HG02759 (cell line): ENCODE results near the gene NMNAT2.

Experiments
- ATAC-seq: cut with Tn5 transposase; IDR thresholded peaks from one replicate; pipeline ENCODE4 v1.9.1; 2021; ENCODE audit warnings: mild to moderate bottlenecking, moderate library complexity; ENCODE audit not compliant: unreplicated experiment

NMNAT2 gene

DNA sequence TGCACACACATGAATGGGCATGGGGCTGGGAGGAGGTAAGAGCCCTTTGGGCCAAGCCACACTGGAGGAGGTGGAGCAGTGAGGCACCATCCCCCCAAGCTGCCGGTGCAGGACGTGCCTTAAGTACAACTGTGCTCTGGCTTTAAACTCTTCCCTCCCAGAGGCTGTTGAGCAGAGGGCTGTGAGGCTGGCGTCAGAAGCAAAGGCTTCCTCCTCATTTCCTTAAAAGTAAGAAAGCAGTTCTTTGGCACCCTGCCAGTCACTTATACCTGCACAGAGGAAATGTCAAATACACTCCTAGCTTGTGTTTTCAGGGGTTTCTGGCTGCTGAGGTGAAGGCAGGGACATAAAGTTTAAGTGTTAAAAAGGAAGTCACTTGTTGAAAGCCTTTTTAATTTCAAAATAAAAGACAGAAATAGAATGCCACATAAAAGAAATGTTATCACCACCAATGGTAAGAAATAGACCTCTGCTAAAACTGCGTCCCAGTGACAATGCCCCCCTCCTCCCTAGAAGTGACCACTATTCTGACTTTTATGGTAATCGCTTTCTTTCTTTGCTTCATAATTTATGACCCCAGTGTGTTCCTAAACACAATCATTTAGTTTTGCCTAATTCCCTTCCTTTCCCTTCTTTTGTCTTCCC is 199.1 kb downstream of the NMNAT2 start:
- no peak for ATAC-seq

DNA sequence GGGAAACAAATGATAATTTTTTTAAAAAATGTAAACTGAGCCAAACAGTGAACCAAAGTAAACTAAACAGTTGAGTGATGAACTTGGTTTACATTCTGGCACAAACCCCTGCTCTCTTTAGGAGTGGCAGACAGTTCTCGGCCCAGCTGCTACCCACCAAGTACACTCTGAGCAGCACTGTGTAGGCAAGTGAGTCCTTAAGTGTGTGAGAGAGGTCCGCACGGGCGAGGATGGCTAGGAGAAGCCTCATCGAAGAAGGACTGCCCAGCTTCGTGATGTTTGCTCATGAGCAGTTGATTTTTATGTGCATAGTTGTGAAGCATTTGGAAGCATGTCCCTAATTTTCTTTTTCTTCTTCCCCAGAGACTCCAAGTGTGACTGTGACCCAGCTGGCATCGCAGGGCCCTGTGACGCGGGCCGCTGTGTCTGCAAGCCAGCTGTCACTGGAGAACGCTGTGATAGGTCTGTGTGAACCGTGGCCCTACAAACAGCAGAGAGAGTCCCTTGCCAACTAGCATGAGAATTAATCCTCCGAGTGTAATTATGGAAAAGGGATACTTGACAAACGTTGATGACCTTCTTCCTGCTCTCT is 200.1 kb downstream of the NMNAT2 start:
- no peak for ATAC-seq

DNA sequence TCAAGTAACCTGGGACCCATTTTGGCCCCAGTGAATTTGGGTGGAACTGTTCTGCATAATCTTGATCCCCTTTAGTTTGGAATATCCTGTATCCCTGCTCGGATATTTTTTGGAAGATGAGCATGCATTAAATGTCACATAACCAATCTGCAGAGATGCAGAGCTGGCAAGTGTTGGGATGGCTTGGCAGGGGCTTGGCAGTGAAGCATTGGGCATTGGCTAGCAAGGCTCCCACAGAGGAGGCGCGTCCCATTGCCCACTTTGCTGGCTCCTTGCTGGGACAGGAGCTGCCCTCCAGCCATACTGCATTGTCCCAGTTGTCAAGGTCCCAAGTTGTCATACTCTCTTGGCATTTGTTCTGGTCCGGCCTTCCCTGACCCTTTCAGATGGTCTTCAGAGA is 202.2 kb downstream of the NMNAT2 start:
- no peak for ATAC-seq

DNA sequence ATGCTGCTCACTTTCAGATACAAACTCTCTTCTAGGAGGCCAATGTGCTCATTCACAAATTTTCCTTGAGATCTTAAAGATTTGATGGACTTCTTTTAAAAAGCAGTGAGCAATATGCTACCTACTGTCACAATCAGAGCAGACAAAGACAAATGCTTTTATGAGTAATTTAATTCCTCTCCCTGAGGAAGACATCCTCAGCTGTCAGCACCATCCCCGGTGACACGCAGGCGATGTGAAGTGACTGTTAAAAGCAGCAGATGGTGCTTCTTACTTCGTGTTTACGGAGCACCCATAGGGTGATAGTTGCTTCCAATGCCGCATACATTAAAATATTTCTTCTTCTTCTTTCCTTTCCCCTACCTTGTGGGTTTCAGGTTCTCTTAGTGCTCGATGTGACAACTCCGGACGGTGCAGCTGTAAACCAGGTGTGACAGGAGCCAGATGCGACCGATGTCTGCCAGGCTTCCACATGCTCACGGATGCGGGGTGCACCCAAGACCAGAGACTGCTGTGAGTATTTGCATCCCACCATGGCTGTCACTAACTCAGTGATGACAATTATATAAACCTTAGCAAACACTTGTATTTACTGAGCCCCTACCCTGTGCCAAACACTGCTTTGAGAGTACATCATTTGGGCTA is 203.0 kb downstream of the NMNAT2 start:
- no peak for ATAC-seq

DNA sequence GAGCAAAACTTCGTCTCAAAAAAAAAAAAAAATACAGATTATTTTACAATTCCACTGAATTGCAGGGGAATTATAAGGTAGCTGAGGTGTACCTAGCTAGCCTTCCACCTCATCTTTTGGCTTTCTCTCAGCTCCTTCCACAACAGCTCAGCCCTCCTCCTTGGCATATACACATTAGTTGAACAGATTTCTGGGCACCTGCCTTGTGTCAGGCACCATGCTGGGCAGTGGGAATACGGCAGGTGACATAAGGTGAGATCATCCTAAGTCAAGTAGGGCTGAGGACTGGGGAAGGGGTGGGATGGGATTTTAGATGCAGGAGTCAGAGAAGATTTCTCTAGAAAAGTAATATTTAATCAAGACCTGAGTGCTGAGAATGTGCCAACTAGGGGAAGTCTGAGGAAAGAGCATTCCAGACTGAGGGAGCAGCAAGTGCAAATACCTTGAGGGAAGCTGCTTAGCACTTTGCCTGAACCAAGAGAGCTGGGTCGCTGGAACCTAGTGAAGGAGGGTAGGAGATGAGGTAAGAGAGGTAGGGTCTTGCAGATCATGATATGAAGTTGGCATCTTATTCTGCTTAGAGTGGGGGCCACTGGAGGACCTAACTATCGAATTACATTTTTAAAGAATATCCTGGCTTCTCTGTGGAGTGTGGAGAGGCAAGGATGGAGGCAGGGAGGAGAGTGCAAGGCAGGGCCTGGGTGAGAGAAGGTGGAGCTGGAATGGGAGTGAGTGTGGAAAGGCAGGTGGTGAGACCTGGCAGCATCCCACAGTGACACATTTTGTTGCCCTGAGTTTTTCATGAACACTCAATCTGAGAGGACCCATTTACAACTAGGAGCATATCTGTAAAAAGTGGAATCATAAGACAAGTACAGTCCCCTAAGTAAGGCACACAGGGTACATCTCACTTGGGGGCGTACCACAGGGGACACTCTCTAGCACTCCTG is 203.9 kb downstream of the NMNAT2 start:
- no peak for ATAC-seq

DNA sequence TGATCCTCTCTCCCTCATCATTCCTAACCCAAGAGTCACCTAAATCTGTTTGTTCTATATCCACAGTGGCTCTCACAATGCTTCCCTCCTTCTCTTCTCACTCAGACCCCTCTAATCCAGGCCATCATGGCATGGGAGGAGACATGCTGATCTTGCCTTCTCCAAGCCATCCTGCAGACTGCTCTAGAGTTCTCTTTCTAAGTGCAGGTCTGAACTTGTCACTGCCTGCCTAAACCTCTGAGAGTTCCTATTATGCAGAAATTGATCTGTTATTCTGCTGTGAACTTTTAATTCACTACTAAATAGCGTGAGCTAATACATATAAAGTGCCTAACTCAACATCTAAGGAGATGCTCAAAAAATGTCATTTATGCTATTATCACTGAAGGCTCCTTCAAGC is 205.3 kb downstream of the NMNAT2 start:
- ATAC-seq = no peak

DNA sequence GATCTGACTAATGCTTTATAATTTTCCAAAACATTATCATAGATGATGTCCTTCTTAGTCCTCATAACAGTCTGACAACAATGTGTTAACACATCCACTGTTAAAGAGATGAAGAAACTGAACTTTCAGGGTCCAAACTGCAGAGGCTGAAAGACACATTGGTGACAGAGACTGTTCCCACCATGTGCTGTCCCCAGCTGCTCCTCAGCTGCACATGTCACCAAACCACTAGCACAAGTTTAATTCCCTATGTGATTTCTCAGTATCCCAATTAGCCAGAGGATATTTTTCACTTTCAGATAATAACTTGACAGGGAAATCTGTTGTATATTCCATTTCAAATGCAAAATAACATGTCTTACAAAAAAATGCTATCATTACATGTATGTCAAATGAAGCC is 207.5 kb downstream of the NMNAT2 start:
- no peak for ATAC-seq

DNA sequence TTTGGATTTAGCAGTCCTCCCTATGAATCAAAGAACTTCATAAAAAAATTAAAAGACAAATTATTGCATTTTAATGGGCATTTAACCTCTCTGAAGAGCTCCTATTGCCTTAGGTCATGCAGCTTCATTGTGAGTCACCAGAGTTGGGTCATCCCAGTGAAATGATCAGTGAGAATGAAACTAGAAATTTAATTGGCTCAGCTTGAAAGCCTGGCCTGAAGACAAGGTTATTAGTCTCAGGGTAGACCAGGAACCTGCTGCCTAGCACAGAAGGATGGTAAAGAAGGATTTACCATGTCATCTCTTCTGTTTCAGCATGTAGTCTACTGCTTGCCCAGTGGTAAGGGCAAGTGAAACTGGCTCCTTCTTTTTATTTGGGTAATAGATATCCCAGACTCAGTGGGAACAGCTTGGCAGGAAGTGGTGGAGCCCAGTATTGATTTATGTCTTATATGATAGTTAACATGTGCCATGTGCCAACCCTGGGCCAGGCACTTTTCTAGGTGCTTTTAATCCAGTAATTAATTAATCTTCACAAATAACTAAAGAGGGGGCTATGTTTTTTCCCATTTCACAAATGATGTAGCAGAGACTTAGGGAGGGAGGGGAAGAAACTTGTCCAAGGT is 208.5 kb downstream of the NMNAT2 start:
- no peak for ATAC-seq

DNA sequence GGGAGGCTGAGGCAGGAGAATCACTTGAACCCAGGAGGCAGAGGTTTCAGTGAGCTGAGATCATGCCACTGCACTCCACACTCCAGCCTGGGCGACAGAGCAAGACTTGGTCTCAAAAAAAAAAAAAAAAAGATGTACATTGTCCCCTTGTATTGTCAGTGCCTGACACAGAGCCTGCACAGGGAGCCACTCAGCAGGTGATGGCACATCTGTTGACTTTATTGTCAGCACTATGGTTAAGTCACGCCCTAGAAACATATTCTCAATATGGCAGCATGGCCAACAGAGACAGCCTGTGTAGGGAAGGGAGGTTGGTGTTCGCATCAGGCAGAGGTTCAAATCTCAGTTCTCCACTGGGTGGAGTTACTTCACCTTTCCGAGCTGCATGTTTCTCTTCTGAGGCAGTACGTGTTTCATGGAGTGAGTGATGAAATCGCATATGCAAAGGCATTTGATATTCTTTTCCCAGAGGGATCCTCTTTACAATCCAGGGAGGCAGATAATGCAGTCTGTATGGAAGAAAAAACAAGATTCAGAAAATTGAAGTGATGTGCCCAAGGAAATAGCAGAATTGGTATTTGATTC is 211.6 kb downstream of the NMNAT2 start:
- ATAC-seq = no peak

DNA sequence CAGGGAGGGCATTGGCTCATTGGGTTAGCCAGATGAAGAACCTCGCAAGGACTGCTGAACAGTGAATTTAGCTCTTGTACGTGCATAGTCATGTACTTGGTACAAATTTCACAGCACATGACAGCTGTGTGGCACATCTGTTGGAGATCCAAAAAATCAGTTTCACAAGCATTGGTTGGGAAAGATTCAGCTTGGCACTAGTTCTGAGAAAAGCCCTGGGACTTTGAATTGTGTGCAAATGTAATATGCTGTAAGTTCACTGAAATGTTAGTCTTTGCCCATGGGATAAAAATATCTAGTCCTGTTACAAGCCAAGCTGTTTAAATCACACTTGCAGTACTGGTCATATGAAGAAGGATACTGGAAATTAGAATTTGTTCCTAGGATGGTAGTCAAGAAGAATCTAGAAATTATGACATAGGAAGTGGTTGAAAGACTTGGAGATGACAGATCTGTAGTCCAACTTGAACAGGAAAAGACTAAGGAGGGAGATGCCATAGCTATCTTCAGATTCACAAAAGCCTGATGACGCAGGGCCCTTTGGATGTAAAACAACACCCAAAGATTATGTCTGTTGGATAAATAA is 212.9 kb downstream of the NMNAT2 start:
- ATAC-seq = no peak

DNA sequence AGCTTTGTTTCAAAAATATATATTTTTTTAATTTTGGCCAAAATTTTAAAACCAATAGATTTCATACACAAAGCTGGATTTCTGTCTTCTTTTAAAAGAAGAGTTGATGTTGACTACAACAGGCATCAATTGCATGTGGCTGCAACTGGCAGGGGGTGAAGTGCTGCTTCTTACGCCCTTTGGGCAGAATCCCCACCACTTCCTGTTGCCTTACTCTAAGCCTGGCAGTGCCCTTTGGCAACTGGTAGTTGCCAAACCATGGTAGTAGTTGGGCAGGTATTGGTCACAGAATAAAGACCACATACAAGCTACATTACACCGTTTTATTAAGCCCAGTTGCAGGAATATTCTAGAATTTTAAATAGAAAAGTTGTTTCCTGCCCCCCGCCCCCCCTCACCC is 215.1 kb downstream of the NMNAT2 start:
- no peak for ATAC-seq

DNA sequence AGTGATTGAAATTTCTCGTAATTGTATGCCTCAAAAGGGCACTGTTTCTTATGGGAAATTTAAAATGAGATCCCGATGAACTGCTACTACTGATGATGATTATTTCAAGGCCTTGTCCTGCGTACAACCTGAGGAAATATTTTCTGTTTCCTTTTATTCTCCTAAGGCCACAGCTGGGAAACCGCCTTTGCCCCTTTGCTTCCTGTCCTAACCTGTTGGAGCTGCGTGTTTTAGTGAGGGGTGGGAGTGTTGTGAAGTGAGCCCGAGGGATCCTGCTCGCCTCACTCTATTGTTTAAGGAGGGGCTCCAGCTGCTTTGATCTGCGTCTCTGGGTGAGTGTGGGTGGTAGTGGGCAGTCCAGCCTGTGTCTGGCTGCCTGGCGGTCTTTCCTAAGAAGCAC is 217.7 kb downstream of the NMNAT2 start:
- ATAC-seq = no peak

DNA sequence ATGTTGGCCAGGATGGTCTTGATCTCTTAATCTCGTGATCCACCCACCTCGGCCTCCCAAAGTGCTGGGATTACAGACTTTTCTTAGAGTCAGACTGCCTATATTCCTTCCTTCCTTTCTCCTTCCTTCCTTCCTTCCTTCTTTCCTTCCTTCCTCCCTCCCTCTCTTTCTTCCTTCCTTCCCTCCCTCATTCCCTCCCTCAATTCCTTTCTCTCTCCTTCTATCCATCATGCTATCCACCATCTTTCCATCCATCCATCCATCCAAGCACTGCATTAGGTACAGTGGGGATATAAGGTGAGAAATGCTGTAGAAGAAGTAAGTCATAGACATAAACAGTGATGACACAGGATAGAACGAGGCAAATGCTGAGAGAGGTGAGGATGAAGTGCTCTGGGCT is 218.9 kb downstream of the NMNAT2 start:
- no peak for ATAC-seq

DNA sequence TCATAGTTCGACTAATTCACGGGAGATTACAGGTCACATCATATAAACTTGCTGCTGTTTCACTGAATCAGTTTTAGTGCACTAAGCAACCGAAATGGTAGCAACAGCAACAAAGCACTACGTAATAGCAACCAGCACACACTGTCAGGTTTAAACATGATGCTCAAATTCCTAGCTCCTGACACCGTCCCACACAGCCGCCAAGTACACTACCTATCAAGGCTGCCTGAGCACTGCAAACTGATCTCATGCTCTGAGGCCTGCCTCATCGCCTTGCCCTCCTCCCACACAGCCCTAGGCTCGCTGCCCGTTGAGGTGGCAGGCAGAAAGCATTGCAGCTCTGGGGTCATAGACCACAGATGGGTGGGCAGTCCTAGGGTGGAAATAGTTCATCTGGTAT is 219.7 kb downstream of the NMNAT2 start:
- ATAC-seq = no peak
